Panc1 (cell line): Measurements from ENCODE around the gene INPP5K. TPM values are rescaled to one million over a fixed set of nuclear protein-coding genes. Genes with fewer than 3 reads are reported as not detected.

Experiments
- ATAC-seq: fragments of 200-7000 bp; cut with Tn5 transposase; 2 replicates; pipeline ENCODE4 v1.9.1; 2020; ENCODE audit warnings: mild to moderate bottlenecking, moderate library complexity
- BruUV-seq: library from RNA; stranded (reverse); fragments of 400-500 nt; replicated peaks from 2 replicates; lab custom pipeline; 2021; lab: Mats Ljungman, UMichigan
- CTCF ChIA-PET: fragments of 300-600 bp; sonication (Branson Sonifier 250); formaldehyde crosslinking; loops from one replicate; lab custom pipeline; 2022; ENCODE audit warnings: antibody characterized with exemption; lab: Charles Lee
- POLR2A ChIA-PET: fragments of 300-600 bp; sonication (Branson Sonifier 250); formaldehyde crosslinking; loops from one replicate; lab custom pipeline; 2022; ENCODE audit warnings: antibody characterized with exemption; lab: Charles Lee
- DNase-seq: peaks from one replicate; pipeline ENCODE4 v3.0.0-alpha.2; 2010; ENCODE audit warnings: low read depth, low spot score
- H3K27ac ChIP-seq: 2 replicates; pipeline ENCODE4 v1.5.1; 2011; ENCODE audit warnings: mild to moderate bottlenecking, low read length, inconsistent platforms
- H3K27me3 ChIP-seq: fragments of 200-500 bp; sonication (Bioruptor generic); 2 replicates; pipeline ENCODE4 v1.6.0; 2014; ENCODE audit warnings: low read length, inconsistent platforms; ENCODE audit not compliant: control insufficient read depth, insufficient read depth
- H3K36me3 ChIP-seq: fragments of 200-500 bp; sonication (Bioruptor generic); 2 replicates; pipeline ENCODE4 v1.5.1; 2014; ENCODE audit warnings: inconsistent platforms, mild to moderate bottlenecking, low read length, moderate library complexity; ENCODE audit not compliant: control insufficient read depth, insufficient read depth
- H3K4me1 ChIP-seq: 2 replicates; pipeline ENCODE4 v1.5.1; 2011; ENCODE audit warnings: inconsistent platforms, mild to moderate bottlenecking, low read length, moderate library complexity; ENCODE audit not compliant: control insufficient read depth, insufficient read depth
- H3K4me3 ChIP-seq, 2 experiments: 2 replicates each; pipeline ENCODE4 v1.5.1; 2011 to 2012; ENCODE audit warnings: low read depth in 2 of 2, low read length in 2 of 2, mild to moderate bottlenecking in 2 of 2, inconsistent platforms in 1 of 2, moderate library complexity in 1 of 2
- H3K9me3 ChIP-seq: fragments of 200-500 bp; sonication (Bioruptor generic); 2 replicates; pipeline ENCODE4 v1.5.1; 2014; ENCODE audit warnings: low read depth, mild to moderate bottlenecking, inconsistent platforms, low read length, moderate library complexity; ENCODE audit not compliant: control insufficient read depth, insufficient read depth
- POLR2AphosphoS5 ChIP-seq: IDR thresholded peaks from 2 replicates; pipeline ENCODE4 v1.6.1; 2012; ENCODE audit warnings: mild to moderate bottlenecking, low read depth, low read length, moderate library complexity
- SIN3A ChIP-seq: IDR thresholded peaks from 2 replicates; pipeline ENCODE4 v1.6.1; 2012; ENCODE audit warnings: low read depth, mild to moderate bottlenecking, low read length, moderate library complexity, borderline replicate concordance; ENCODE audit not compliant: insufficient read depth
- TCF7L2 ChIP-seq: IDR thresholded peaks from 2 replicates; pipeline ENCODE4 v1.6.1; 2011; ENCODE audit warnings: mild to moderate bottlenecking, low read depth, low read length, inconsistent platforms
- in situ Hi-C: cut with HindIII; loops from 2 replicates; pipeline ENCODE4 v1.10.0; 2016; ENCODE audit warnings: low sequenced_read_pairs, low pct_unique_long_range_greater_than_20kb
- intact Hi-C: fragments of 100-400 bp; cut with micrococcal nuclease; formaldehyde crosslinking; loops from one replicate; pipeline ENCODE4 v1.10.0; 2022; ENCODE audit not compliant: unreplicated experiment
- total RNA-seq: library from RNA; stranded (reverse); gene quantifications from one replicate; pipeline ENCODE4 v1.2.1, GENCODE V29; 2021; ENCODE audit not compliant: unreplicated experiment
- TF ChIP-seq, protein P1 (sequence below), 2 experiments: IDR thresholded peaks; 2 replicates each; pipeline ENCODE4 v1.6.1; 2011 to 2012; ENCODE audit warnings: low read depth in 2 of 2, control low read depth in 1 of 2, low read length in 1 of 2, mild to moderate bottlenecking in 1 of 2, moderate library complexity in 1 of 2; ENCODE audit not compliant: insufficient read depth in 1 of 2
- TF ChIP-seq, protein P2 (sequence below): fragments of 450-650 bp; IDR thresholded peaks from 2 replicates; pipeline ENCODE4 v1.5.1; 2017; ENCODE audit warnings: mild to moderate bottlenecking

Gene INPP5K
- total RNA-seq, 1 experiment from 2014 or later, result 21.3 TPM

DNA sequence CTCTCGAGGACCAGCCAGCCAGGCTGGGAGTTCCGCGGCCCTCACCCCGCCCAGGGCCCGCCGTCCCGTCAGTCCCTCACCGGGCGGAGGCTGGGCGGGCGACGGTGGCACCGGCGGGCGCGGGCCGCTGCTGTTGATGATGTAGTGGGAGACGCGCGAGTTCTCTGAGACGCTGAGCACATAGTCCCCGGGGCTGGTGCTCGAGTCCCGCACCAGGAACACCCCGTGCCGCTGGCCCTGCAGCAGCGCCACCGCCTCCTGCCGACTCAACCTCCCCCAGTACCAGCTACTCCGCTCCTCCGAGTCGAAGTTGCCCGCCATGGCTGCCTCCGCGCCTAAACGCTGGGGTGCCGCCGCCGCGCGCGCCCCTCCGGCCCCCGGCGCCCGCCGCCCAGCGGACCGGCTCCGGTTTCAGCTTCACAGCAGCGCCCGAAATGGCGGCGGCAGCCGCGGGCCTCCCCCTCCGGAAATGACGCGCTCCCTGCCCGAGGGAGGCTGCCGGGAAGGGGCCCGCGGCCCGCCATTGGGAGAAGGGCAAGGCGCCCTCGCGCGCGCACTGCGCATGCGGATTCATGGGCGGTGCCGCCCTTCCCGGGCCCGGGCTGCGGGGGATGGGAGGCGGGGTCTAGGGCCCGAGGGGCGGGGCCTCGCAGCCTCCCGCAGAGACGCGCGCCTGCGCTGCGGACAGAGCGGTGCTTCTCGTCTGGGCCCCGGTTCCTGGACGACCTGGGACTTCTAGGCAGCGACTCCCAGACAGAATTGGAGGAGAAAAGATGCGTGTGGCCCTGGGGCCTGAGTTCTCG is 60.4 kb downstream of the INPP5K start, which contains the start of gene CRK:
Gene CRK (minus strand): TSS at position 436 of the 803 bp plus-strand sequence. CDS start 115 bp downstream, at position 321.
- in situ Hi-C loops, result no loop called here

DNA sequence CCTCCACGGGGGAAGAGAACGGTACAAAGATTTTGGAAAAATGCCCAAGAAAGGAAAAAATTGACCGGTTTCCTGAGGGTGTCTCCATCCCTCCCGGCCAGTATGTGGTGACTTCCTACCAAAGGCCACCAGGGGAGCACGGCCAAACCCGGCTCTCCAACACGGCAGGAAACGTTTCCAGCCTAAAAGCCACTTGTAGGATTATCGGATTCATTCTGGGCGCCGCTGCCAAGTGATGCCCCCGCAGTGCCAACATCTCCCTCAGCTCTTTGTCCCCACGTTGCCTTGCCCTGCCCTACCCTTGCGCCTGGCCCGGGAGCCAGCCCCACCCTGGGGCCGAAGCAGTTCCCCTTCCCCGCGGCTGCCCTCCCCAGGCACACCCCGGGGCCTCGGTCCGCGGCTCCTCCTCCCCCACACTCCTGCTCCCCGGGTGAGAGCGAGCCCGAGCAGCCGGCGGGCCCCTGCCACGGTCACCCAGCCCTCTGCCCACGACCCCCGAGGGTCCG is 61.1 kb downstream of the INPP5K start:
- intact Hi-C loops (loop anchor here (10.0 kb wide), 1 partner anchor 91 kb away; no protein-coding TSS in a partner anchor), in situ Hi-C loops (no loop called here)
- DNase-seq (no peak), ATAC-seq (peak; percentile 44)
- no peaks in the 10 kb centered on the region for H3K27me3 ChIP-seq
- TF ChIP-seq, protein P1, sequence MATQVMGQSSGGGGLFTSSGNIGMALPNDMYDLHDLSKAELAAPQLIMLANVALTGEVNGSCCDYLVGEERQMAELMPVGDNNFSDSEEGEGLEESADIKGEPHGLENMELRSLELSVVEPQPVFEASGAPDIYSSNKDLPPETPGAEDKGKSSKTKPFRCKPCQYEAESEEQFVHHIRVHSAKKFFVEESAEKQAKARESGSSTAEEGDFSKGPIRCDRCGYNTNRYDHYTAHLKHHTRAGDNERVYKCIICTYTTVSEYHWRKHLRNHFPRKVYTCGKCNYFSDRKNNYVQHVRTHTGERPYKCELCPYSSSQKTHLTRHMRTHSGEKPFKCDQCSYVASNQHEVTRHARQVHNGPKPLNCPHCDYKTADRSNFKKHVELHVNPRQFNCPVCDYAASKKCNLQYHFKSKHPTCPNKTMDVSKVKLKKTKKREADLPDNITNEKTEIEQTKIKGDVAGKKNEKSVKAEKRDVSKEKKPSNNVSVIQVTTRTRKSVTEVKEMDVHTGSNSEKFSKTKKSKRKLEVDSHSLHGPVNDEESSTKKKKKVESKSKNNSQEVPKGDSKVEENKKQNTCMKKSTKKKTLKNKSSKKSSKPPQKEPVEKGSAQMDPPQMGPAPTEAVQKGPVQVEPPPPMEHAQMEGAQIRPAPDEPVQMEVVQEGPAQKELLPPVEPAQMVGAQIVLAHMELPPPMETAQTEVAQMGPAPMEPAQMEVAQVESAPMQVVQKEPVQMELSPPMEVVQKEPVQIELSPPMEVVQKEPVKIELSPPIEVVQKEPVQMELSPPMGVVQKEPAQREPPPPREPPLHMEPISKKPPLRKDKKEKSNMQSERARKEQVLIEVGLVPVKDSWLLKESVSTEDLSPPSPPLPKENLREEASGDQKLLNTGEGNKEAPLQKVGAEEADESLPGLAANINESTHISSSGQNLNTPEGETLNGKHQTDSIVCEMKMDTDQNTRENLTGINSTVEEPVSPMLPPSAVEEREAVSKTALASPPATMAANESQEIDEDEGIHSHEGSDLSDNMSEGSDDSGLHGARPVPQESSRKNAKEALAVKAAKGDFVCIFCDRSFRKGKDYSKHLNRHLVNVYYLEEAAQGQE (IDR thresholded peaks at IDR 0.05; ENCODE audit: insufficient read depth in 1 of 2, low read depth in 2 of 2, low read length in 1 of 2), result no peak
- TF ChIP-seq SIN3A, result no peak
- no peak for TF ChIP-seq TCF7L2
- no peak for TF ChIP-seq POLR2AphosphoS5
- TF ChIP-seq, protein P2, sequence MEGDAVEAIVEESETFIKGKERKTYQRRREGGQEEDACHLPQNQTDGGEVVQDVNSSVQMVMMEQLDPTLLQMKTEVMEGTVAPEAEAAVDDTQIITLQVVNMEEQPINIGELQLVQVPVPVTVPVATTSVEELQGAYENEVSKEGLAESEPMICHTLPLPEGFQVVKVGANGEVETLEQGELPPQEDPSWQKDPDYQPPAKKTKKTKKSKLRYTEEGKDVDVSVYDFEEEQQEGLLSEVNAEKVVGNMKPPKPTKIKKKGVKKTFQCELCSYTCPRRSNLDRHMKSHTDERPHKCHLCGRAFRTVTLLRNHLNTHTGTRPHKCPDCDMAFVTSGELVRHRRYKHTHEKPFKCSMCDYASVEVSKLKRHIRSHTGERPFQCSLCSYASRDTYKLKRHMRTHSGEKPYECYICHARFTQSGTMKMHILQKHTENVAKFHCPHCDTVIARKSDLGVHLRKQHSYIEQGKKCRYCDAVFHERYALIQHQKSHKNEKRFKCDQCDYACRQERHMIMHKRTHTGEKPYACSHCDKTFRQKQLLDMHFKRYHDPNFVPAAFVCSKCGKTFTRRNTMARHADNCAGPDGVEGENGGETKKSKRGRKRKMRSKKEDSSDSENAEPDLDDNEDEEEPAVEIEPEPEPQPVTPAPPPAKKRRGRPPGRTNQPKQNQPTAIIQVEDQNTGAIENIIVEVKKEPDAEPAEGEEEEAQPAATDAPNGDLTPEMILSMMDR, result no peak
- no peaks in the 10 kb centered on the region for H3K9me3 ChIP-seq
- no TSS peak for BruUV-seq
- no peaks in the 10 kb centered on the region; the same call in none of the 2 replicates for H3K36me3 ChIP-seq
- ChIA-PET CTCF (no interaction called here), POLR2A (no interaction called here)
- H3K4me3 ChIP-seq, result peak overlapping the region; percentile 85 to 90
- peaks cover 18% of the 10 kb centered on the region for H3K4me1 ChIP-seq
- peak overlapping the region; percentile 91 for H3K27ac ChIP-seq

More for the DNA sequence above, 60.4 kb downstream of the INPP5K start, which contains the start of gene CRK:
- intact Hi-C loops, result loop anchor here (10.0 kb wide), 1 partner anchor 91 kb away; no protein-coding TSS in a partner anchor
- ChIA-PET CTCF (interaction anchor here (0.6 kb wide), 1 partner anchor 12 kb away, joined by 3 read pairs; no protein-coding TSS in a partner anchor), POLR2A (no interaction called here)
- peak; percentile 91 for ATAC-seq
- no TSS peak for BruUV-seq
- Histone ChIP-seq H3K36me3 (no peaks in the 10 kb centered on the region; the same call in none of the 2 replicates), H3K9me3 (no peaks in the 10 kb centered on the region), H3K27me3 (no peaks in the 10 kb centered on the region), H3K4me3 (peak within 1 kb of the TSS; percentile 85 to 90), H3K4me1 (peaks cover 19% of the 10 kb centered on the region), H3K27ac (peak within 1 kb of the TSS; percentile 91)
- peak; percentile 64 for DNase-seq
- peak; percentile 93 for TF ChIP-seq POLR2AphosphoS5
- TF ChIP-seq SIN3A, result peak; percentile 66; the same call in 1 of the 2 replicates
- TF ChIP-seq, protein P1 (IDR thresholded peaks at IDR 0.05; ENCODE audit: insufficient read depth in 1 of 2, low read depth in 2 of 2, low read length in 1 of 2), result no peak
